ENCODE data around the gene CSAG1.
"Not testable (repeated sequence)": the region's sequence is repeated elsewhere in the genome, so short reads cannot be mapped to it uniquely, and the experiment has no call there.

The CSAG1 gene

GRCh38 chrX:152697952-152698931 is 35.3 kb downstream of the CSAG1 start, which contains the start of gene MAGEA3:
Gene MAGEA3, plus strand, starts transcription at chrX:152698794. Its CDS starts 2,039 bp downstream, at chrX:152700833.
- not testable (repeated sequence) for DNase-seq (ENCODE audit: low read depth)

- not testable (repeated sequence) for DNase-seq (ENCODE audit: low read depth)
Observed at GRCh38 chrX:152681012-152681411, 52.5 kb downstream of the CSAG1 start.
